Measurements from ENCODE around the gene HMX2. TPM values are rescaled to one million over a fixed set of nuclear protein-coding genes. Genes with fewer than 3 reads are reported as not detected.
"Not testable (repeated sequence)": the region's sequence is repeated elsewhere in the genome, so short reads cannot be mapped to it uniquely, and the experiment has no call there.

The HMX2 gene
- total RNA-seq, 2 experiments from 2014 or later, result 0.62 to 0.99 TPM

DNA sequence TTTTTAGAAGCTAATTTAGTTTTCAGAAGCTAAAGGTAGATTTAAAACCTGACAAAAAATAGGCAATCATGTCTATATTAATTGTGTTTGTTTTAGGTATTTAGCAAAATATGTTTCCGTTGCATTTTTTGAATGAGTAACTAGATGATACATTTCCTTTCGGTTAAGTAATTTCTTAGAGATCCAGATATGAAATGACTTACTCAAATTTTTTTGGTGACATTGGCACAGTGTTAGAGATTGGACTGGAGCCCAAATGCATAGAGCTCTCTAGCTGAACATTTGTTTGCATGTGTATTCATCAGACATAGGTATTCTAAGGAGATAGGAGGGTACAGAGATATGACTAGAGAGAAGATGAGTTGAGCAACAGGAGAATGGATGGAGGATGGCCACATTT, 8.1 kb downstream of the HMX2 start:
- peak overlapping the region; percentile 57 for H3K27ac Mint-ChIP-seq
- intact Hi-C loops (cut with micrococcal nuclease), result loop anchor here (10.0 kb wide), 2 partner anchors 1181 to 1401 kb away; partner anchors contain the start of gene NSMCE4A
- H3K27me3 Mint-ChIP-seq (ENCODE audit: low read depth), result no peaks in the 10 kb centered on the region
- H3K4me3 Mint-ChIP-seq, result peak overlapping the region; percentile 97
- peaks cover 60% of the 10 kb centered on the region for H3K36me3 Mint-ChIP-seq (ENCODE audit: low read depth)
- H3K4me1 Mint-ChIP-seq (ENCODE audit: low read depth), result peaks cover 78% of the 10 kb centered on the region
- no peak for DNase-seq
- CTCF ChIA-PET, result interaction anchor here (1.0 kb wide), 1 partner anchor 110 kb away, joined by 3 read pairs; no protein-coding TSS in a partner anchor
- H3K9me3 Mint-ChIP-seq, result peaks cover 1% of the 10 kb centered on the region

DNA sequence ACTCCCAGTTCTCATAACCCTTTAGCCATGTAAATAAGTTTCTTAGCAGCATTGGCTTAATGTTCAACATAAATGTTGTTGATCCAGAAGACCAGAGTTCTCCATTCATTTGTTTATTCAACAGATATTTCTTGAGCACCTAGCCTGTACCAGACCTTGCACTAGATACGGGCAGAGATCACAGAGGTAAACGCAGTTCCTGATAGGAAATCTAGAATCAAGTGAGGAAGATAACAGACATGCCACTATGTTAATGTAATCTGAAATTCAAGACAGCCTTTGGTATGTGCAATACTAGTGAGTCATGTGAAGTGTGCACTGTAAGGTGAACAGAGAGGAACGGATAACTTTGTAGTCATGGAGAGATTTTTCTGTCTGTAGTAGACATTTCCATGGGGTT, 9.3 kb downstream of the HMX2 start:
- peak overlapping the region; percentile 16 for H3K27ac Mint-ChIP-seq
- intact Hi-C loops (cut with micrococcal nuclease), result loop anchor here (10.0 kb wide), 2 partner anchors 1182 to 1402 kb away; partner anchors contain the start of gene NSMCE4A
- CTCF ChIA-PET, result interaction anchor here (1.0 kb wide), 1 partner anchor 111 kb away, joined by 3 read pairs; no protein-coding TSS in a partner anchor

DNA sequence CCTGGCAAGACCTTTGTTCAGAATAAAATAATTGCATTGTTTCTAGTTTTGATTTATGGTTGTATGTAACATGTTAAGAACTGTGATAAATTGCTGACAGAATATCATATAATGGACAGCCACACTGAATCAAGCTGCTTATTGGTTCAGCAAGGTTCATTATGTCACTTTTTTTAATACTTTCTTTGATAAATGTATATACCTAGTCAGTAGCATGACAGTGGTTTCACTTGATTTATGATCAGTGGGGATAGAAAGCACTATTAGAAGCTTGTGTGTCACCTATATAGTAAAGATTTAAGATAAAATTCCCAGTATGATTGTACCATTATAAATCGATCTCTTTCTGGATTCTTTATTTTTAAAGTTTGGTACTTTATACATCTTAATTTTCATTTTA, 10.7 kb downstream of the HMX2 start:
- peak overlapping the region; percentile 18 for H3K27ac Mint-ChIP-seq
- peak overlapping the region; percentile 36 for H3K4me3 Mint-ChIP-seq
- CTCF ChIA-PET, result no interaction called here
- peaks cover 77% of the 10 kb centered on the region for H3K4me1 Mint-ChIP-seq (ENCODE audit: low read depth)
- peaks cover 80% of the 10 kb centered on the region for H3K36me3 Mint-ChIP-seq (ENCODE audit: low read depth)
- intact Hi-C loops (cut with micrococcal nuclease), result loop anchor here (10.0 kb wide), 2 partner anchors 1184 to 1404 kb away; partner anchors contain the start of gene NSMCE4A
- no peak for DNase-seq
- no peaks in the 10 kb centered on the region for H3K27me3 Mint-ChIP-seq (ENCODE audit: low read depth)
- H3K9me3 Mint-ChIP-seq, result peaks cover 1% of the 10 kb centered on the region

More for the DNA sequence above, 9.3 kb downstream of the HMX2 start:
- H3K36me3 Mint-ChIP-seq (ENCODE audit: low read depth), result peaks cover 68% of the 10 kb centered on the region
- H3K4me3 Mint-ChIP-seq, result peak overlapping the region; percentile 4
- H3K9me3 Mint-ChIP-seq, result peaks cover 1% of the 10 kb centered on the region
- peaks cover 80% of the 10 kb centered on the region for H3K4me1 Mint-ChIP-seq (ENCODE audit: low read depth)
- no peak for DNase-seq
- H3K27me3 Mint-ChIP-seq (ENCODE audit: low read depth), result no peaks in the 10 kb centered on the region

GRCh38 chr10:123160311-123160980, 12.5 kb downstream of the HMX2 start:
- Mint-ChIP-seq H3K4me3 (peak overlapping the region; percentile 18), H3K27me3 (ENCODE audit: low read depth) (no peaks in the 10 kb centered on the region), H3K27ac (peak overlapping the region; percentile 81), H3K36me3 (ENCODE audit: low read depth) (peaks cover 80% of the 10 kb centered on the region), H3K4me1 (ENCODE audit: low read depth) (peaks cover 71% of the 10 kb centered on the region), H3K9me3 (peaks cover 1% of the 10 kb centered on the region)
- no peak for DNase-seq
- intact Hi-C loops (cut with micrococcal nuclease), result no loop called here
- CTCF ChIA-PET, result interaction anchor here (0.6 to 0.7 kb wide), 5 partner anchors 10 to 255 kb away, joined by 3 to 7 read pairs (median 3); no protein-coding TSS in a partner anchor

DNA sequence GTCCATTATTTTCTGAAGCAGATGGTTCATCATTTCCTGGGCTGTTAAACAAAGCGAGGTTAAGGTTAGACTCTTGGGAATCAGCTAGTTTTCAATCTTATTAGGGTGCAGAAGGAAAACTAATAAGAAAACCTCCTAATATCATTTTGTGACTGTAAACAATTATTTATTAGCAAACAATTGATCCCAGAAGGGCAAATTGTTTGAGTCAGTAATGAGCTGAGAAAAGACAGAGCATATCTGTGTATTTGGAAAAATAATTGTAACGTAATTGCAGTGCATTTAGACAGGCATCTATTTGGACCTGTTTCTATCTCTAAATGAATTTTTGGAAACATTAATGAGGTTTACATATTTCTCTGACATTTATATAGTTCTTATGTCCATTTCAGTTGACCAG, 16.4 kb downstream of the HMX2 start:
- Mint-ChIP-seq H3K36me3 (ENCODE audit: low read depth) (peaks cover 67% of the 10 kb centered on the region), H3K4me1 (ENCODE audit: low read depth) (peaks cover 37% of the 10 kb centered on the region), H3K27ac (no peak overlapping the region), H3K4me3 (no peak overlapping the region), H3K9me3 (no peaks in the 10 kb centered on the region), H3K27me3 (ENCODE audit: low read depth) (no peaks in the 10 kb centered on the region)
- CTCF ChIA-PET, result no interaction called here
- intact Hi-C loops (cut with micrococcal nuclease), result no loop called here
- DNase-seq, result no peak

DNA sequence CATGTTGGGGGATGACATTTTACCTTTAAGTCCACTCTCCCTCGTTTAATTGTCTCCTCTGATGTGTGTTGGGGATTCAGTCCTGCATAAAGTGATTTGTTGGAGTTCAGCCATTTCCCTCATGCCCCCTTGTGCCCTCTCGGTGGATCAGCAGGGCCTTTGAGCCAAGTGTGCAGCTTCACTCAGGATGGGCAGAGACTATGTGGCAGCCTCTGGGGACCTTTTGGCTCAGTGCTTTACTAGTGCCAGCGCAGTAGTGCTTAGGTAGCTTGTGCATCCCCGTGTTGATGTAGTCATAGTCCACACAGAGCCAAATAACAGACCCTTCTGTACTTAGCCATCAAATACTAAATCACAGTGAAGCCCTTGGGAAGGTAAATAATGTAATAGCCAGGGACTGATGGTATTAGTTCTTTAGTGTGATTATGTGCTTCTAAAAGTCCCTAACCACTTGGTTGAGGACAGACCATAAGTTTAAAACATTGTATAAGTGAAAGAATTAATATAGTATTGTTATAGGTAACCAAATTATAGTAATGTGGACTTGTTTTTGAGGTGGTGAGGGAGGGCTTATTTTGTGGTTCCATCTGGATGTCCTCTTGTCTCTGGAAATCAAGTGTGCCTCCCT, 17.6 kb downstream of the HMX2 start:
- CTCF ChIA-PET, result no interaction called here
- no peak overlapping the region for H3K4me3 Mint-ChIP-seq
- no peak overlapping the region for H3K27ac Mint-ChIP-seq
- H3K4me1 Mint-ChIP-seq (ENCODE audit: low read depth), result peaks cover 25% of the 10 kb centered on the region
- no peaks in the 10 kb centered on the region for H3K27me3 Mint-ChIP-seq (ENCODE audit: low read depth)
- no peak for DNase-seq
- H3K9me3 Mint-ChIP-seq, result no peaks in the 10 kb centered on the region
- H3K36me3 Mint-ChIP-seq (ENCODE audit: low read depth), result peaks cover 69% of the 10 kb centered on the region
- intact Hi-C loops (cut with micrococcal nuclease), result no loop called here

DNA sequence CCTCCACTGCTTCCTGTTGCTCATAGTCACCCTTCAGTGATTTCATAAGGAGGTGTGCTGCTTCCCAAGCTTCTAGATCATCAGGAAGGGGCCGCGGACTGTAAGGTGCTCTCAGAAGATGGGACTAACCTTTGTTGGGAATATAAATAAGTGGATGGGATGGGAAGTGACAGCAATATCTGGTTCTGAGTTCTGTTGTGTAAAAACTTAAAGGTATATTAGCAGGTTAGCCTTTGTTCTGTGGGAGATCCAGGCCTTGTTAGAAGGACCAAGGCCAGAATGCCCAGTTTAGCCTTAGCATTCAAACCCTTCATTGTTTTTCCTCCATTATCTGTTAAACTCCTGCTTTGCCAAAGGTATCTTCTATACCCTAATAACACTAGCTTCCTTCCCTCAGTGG, 18.7 kb downstream of the HMX2 start:
- Mint-ChIP-seq H3K9me3 (no peaks in the 10 kb centered on the region), H3K27ac (no peak overlapping the region), H3K4me3 (no peak overlapping the region), H3K36me3 (ENCODE audit: low read depth) (peaks cover 69% of the 10 kb centered on the region), H3K4me1 (ENCODE audit: low read depth) (peaks cover 19% of the 10 kb centered on the region), H3K27me3 (ENCODE audit: low read depth) (no peaks in the 10 kb centered on the region)
- no peak for DNase-seq
- CTCF ChIA-PET, result no interaction called here
- intact Hi-C loops (cut with micrococcal nuclease), result no loop called here

DNA sequence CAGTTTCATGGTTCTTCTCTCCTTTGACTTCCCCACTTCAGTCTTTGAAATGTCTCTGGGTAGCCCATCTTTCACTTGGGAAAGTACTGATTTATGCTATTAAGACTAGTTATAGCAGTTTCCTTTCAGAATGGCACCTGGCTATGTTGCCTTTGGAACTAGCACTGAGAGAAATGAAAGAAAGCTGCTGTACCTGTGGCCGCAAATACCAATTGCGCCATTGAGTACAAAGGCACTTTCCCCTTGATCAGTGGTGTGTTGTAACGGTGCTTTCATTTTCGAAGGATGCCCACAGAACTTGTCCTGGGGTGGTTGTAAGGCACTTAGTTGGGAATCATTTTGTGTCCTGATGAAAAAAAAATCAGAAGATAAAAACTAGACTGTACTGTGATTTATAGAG, 23.0 kb downstream of the HMX2 start:
- DNase-seq, result no peak
- Mint-ChIP-seq H3K4me1 (ENCODE audit: low read depth) (peaks cover 6% of the 10 kb centered on the region), H3K9me3 (no peaks in the 10 kb centered on the region), H3K4me3 (no peak overlapping the region), H3K27me3 (ENCODE audit: low read depth) (no peaks in the 10 kb centered on the region), H3K27ac (no peak overlapping the region), H3K36me3 (ENCODE audit: low read depth) (peaks cover 67% of the 10 kb centered on the region)
- CTCF ChIA-PET, result no interaction called here
- intact Hi-C loops (cut with micrococcal nuclease), result no loop called here

- H3K27ac Mint-ChIP-seq; H3K9me3 Mint-ChIP-seq; H3K27me3 Mint-ChIP-seq (ENCODE audit: low read depth); intact Hi-C loops (cut with micrococcal nuclease); CTCF ChIA-PET; DNase-seq; H3K4me3 Mint-ChIP-seq; H3K4me1 Mint-ChIP-seq (ENCODE audit: low read depth): not testable (repeated sequence)
- peaks cover 69% of the 10 kb centered on the region for H3K36me3 Mint-ChIP-seq (ENCODE audit: low read depth)
These were observed 23.7 kb downstream of the HMX2 start for GRCh38 chr10:123171616-123172015.

GRCh38 chr10:123175389-123176387, 27.8 kb downstream of the HMX2 start:
- intact Hi-C loops (cut with micrococcal nuclease), result no loop called here
- Mint-ChIP-seq H3K27me3 (ENCODE audit: low read depth) (no peaks in the 10 kb centered on the region), H3K36me3 (ENCODE audit: low read depth) (peaks cover 65% of the 10 kb centered on the region), H3K27ac (no peak overlapping the region), H3K9me3 (peaks cover 5% of the 10 kb centered on the region), H3K4me3 (no peak overlapping the region), H3K4me1 (ENCODE audit: low read depth) (peaks cover 2% of the 10 kb centered on the region)
- CTCF ChIA-PET, result interaction anchor here (0.7 kb wide), 1 partner anchor 44 kb away, joined by 3 read pairs; no protein-coding TSS in a partner anchor
- no peak for DNase-seq

DNA sequence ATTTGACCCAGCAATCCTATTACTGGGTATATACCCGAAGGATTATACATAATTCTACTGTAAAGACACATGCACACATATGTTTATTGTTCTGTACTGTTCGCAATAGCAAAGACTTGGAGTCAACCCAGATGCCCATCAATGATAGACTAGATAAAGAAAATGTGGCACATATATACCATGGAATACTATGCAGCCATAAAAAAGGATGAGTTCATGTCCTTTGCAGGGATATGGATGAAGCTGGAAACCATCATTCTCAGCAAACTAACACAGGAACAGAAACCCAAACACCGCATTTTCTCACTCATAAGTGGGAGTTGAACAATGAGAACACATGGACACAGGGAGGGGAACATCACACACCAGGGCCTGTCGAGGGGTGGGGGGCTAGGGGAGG, 30.5 kb downstream of the HMX2 start:
- DNase-seq; H3K4me3 Mint-ChIP-seq; intact Hi-C loops (cut with micrococcal nuclease); CTCF ChIA-PET; H3K4me1 Mint-ChIP-seq (ENCODE audit: low read depth); H3K27ac Mint-ChIP-seq; H3K27me3 Mint-ChIP-seq (ENCODE audit: low read depth); H3K9me3 Mint-ChIP-seq: not testable (repeated sequence)
- peaks cover 55% of the 10 kb centered on the region for H3K36me3 Mint-ChIP-seq (ENCODE audit: low read depth)

Measured in activated naive CD4-positive, alpha-beta T cell treated with anti-CD3 and anti-CD28 coated beads for 36 hours (primary cell).